ENCODE data around the gene NDUFB5. TPM values are rescaled to one million over a fixed set of nuclear protein-coding genes. Genes with fewer than 3 reads are reported as not detected.

The NDUFB5 gene
- total RNA-seq, 1 donor, result 103 TPM

DNA sequence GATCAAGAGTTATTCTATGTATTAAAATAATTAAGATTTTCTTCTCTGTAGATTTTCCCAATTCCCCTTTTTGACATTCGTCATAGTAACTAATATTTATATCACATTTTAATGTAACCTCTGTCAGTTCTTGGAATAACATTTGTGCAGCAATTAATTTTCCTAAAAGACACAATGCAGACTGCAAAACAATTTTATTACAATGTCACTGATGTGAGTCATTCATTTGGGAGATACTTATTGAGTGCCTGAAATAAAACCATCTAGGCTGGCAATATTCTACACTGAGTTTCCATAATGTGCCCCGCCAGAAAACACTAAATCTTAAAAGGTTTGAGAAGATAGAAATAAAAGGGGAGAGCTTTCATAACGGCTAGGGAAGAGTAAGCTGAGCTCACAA lies 41.6 kb downstream of the NDUFB5 start:
- DNase-seq (ENCODE audit: insufficient read length, low spot score, missing footprints), result no peak
- Histone ChIP-seq H4K20me1 (ENCODE audit: insufficient read depth, low read length) (no peaks in the 10 kb centered on the region), H3K27me3 (ENCODE audit: insufficient read depth, low read length) (no peaks in the 10 kb centered on the region), H3K27ac (ENCODE audit: low read depth, low read length) (no peak overlapping the region), H3K4me1 (ENCODE audit: insufficient read depth, low read length) (no peaks in the 10 kb centered on the region), H3K9me3 (ENCODE audit: low read depth, low read length) (no peaks in the 10 kb centered on the region), H3K4me2 (ENCODE audit: insufficient read depth, low read length) (no peak overlapping the region), H2AFZ (ENCODE audit: low read length) (no peak overlapping the region), H3K36me3 (ENCODE audit: insufficient read depth, low read length) (no peaks in the 10 kb centered on the region), H3K79me2 (ENCODE audit: insufficient read depth, low read length) (no peaks in the 10 kb centered on the region), H3K4me3 (ENCODE audit: insufficient read depth, low read length) (no peak overlapping the region)
- TF ChIP-seq, protein P1, sequence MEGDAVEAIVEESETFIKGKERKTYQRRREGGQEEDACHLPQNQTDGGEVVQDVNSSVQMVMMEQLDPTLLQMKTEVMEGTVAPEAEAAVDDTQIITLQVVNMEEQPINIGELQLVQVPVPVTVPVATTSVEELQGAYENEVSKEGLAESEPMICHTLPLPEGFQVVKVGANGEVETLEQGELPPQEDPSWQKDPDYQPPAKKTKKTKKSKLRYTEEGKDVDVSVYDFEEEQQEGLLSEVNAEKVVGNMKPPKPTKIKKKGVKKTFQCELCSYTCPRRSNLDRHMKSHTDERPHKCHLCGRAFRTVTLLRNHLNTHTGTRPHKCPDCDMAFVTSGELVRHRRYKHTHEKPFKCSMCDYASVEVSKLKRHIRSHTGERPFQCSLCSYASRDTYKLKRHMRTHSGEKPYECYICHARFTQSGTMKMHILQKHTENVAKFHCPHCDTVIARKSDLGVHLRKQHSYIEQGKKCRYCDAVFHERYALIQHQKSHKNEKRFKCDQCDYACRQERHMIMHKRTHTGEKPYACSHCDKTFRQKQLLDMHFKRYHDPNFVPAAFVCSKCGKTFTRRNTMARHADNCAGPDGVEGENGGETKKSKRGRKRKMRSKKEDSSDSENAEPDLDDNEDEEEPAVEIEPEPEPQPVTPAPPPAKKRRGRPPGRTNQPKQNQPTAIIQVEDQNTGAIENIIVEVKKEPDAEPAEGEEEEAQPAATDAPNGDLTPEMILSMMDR (IDR thresholded peaks at IDR 0.05; ENCODE audit: extremely low read depth, low read depth, low read length), result no peak

DNA sequence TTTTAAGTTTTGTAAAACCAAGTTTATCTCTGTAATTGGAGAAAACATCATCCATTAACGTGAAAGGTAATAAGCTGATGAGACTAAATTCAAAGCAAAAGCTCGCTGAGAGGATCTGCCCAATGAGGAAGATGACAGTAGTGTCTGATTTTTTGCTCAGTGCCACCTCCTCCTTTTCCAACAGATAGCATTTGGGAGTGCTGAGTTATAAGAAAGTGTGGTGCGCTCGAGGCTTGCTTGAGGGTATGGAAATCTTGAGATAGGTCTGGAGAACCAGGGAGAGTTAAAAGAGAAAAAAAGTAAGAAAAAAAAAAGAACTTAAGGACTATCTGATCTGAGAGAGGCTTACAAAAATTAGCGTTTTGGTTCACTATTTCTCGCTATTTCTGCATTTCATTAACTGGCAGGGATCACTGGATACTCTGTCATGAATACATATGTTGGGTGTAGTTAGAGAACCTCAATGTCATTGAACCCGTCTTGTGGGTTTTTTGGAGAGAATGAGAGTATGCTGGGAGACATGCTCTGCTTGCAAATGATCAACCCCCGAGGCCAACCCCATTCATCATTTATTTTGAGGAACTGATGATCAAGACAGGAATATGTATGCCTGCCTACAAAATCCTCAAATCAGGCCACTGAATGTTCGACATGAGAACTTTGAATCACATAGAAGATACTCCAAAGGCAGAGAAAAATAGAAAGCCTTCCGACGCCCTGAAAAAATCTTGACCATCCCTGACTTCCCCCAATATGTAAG lies 47.3 kb downstream of the NDUFB5 start:
- TF ChIP-seq, protein P1 (IDR thresholded peaks at IDR 0.05; ENCODE audit: extremely low read depth, low read depth, low read length), result no peak
- H3K4me2 ChIP-seq (ENCODE audit: insufficient read depth, low read length), result peak overlapping the region; percentile 89
- no peaks in the 10 kb centered on the region for H3K9me3 ChIP-seq (ENCODE audit: low read depth, low read length)
- peaks cover 12% of the 10 kb centered on the region for H3K4me1 ChIP-seq (ENCODE audit: insufficient read depth, low read length)
- H3K27ac ChIP-seq (ENCODE audit: low read depth, low read length), result peak overlapping the region; percentile 60
- no peaks in the 10 kb centered on the region for H3K36me3 ChIP-seq (ENCODE audit: insufficient read depth, low read length)
- no peaks in the 10 kb centered on the region for H3K27me3 ChIP-seq (ENCODE audit: insufficient read depth, low read length)
- H3K4me3 ChIP-seq (ENCODE audit: insufficient read depth, low read length), result peak overlapping the region; percentile 89
- H4K20me1 ChIP-seq (ENCODE audit: insufficient read depth, low read length), result peaks cover 10% of the 10 kb centered on the region
- peak overlapping the region; percentile 44 for H2AFZ ChIP-seq (ENCODE audit: low read length)
- peaks cover 27% of the 10 kb centered on the region for H3K79me2 ChIP-seq (ENCODE audit: insufficient read depth, low read length)
- DNase-seq (ENCODE audit: insufficient read length, low spot score, missing footprints), result no peak

DNA sequence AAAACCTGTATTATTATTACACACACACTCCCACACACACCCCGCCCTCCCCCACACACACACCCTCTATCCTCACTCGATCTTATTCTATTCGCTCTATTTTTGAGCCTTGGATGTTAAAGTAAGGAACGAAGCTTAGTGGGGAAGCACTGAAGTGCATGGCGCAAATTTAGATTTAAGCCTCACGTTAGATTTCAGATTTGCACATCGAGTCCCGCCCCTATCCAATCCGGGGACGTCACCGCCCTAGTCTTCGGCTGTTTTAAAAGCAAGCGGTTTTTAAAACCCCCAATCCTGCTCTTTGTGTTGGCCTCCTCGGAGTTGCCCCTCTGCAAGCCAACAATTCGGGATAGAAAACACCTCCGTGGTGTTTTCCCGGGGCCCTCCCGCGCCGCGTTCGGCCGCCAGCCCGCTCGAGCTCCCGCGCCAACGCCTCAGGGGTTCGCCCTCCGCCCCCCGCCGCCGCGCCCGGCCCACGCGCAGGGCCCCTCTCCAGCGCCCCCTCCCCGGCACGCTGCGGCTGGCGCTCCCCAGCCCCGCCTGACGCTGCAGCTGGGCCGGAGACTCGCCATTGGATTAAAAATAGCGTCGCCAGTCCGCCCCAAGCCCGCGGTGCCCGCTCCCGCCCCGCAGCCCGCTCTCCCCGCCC lies 48.0 kb downstream of the NDUFB5 start, which contains the start of gene USP13:
Gene USP13 (plus strand): TSS at position 594 of the 649 bp plus-strand sequence. CDS start 186 bp downstream, outside the sequence.
- Histone ChIP-seq H3K9me3 (ENCODE audit: low read depth, low read length) (no peaks in the 10 kb centered on the region), H3K79me2 (ENCODE audit: insufficient read depth, low read length) (peaks cover 34% of the 10 kb centered on the region), H2AFZ (ENCODE audit: low read length) (peak within 1 kb of the TSS; percentile 96), H4K20me1 (ENCODE audit: insufficient read depth, low read length) (peaks cover 11% of the 10 kb centered on the region), H3K36me3 (ENCODE audit: insufficient read depth, low read length) (no peaks in the 10 kb centered on the region), H3K27ac (ENCODE audit: low read depth, low read length) (peak within 1 kb of the TSS; percentile 80), H3K4me2 (ENCODE audit: insufficient read depth, low read length) (peak within 1 kb of the TSS; percentile 97), H3K4me1 (ENCODE audit: insufficient read depth, low read length) (peaks cover 12% of the 10 kb centered on the region), H3K27me3 (ENCODE audit: insufficient read depth, low read length) (no peaks in the 10 kb centered on the region), H3K4me3 (ENCODE audit: insufficient read depth, low read length) (peak within 1 kb of the TSS; percentile 89)
- DNase-seq (ENCODE audit: insufficient read length, low spot score, missing footprints), result peak; percentile 96
- TF ChIP-seq, protein P1 (IDR thresholded peaks at IDR 0.05; ENCODE audit: extremely low read depth, low read depth, low read length), result peak; percentile 10
